ACHN (cell line): ENCODE measurements around the gene ATP5F1D.

Experiments used
- DNase-seq: peaks from one replicate; pipeline ENCODE4 v3.0.0-alpha.2; 2015
- in situ Hi-C: cut with HindIII; loops from 2 replicates; pipeline ENCODE4 v1.10.0; 2017; ENCODE audit warnings: low sequenced_read_pairs, low pct_ligation_motif_present, low pct_unique_long_range_greater_than_20kb

Gene ATP5F1D

GRCh38 chr19:1264801-1265614 is 23.5 kb downstream of the ATP5F1D start:
- DNase-seq: peak; percentile 93
- in situ Hi-C loops: no loop called here

- in situ Hi-C loops: no loop called here
- peak; percentile 62 for DNase-seq
These were observed 24.1 kb downstream of the ATP5F1D start for GRCh38 chr19:1265615-1266128.

GRCh38 chr19:1266129-1266915 is 24.8 kb downstream of the ATP5F1D start:
- peak; percentile 84 for DNase-seq
- in situ Hi-C loops: no loop called here

GRCh38 chr19:1266916-1267476 is 25.4 kb downstream of the ATP5F1D start:
- in situ Hi-C loops: no loop called here
- DNase-seq: peak; percentile 52

- DNase-seq: no peak
- in situ Hi-C loops: no loop called here
These were observed 26.1 kb downstream of the ATP5F1D start for GRCh38 chr19:1267477-1268225.

GRCh38 chr19:1268226-1269064 is 26.9 kb downstream of the ATP5F1D start:
- in situ Hi-C loops: no loop called here
- DNase-seq: no peak

- in situ Hi-C loops: no loop called here
- peak; percentile 96 for DNase-seq
These were observed 27.5 kb downstream of the ATP5F1D start, which contains the start of gene CIRBP for GRCh38 chr19:1269065-1269477. TSS of gene CIRBP (plus strand) at chr19:1269332. CDS start at chr19:1270934, 1,602 bp downstream.

GRCh38 chr19:1269478-1270212 is 28.1 kb downstream of the ATP5F1D start:
- in situ Hi-C loops: no loop called here
- peak; percentile 81 for DNase-seq

GRCh38 chr19:1270213-1270853 is 28.8 kb downstream of the ATP5F1D start:
- DNase-seq: no peak
- in situ Hi-C loops: no loop called here

GRCh38 chr19:1270854-1271527 is 29.4 kb downstream of the ATP5F1D start:
- in situ Hi-C loops: no loop called here
- DNase-seq: no peak

GRCh38 chr19:1271528-1272422 is 30.2 kb downstream of the ATP5F1D start:
- in situ Hi-C loops: no loop called here
- no peak for DNase-seq

- DNase-seq: no peak
- in situ Hi-C loops: no loop called here
These were observed 31.1 kb downstream of the ATP5F1D start for GRCh38 chr19:1272423-1273262.

- in situ Hi-C loops: no loop called here
- no peak for DNase-seq
These were observed 31.9 kb downstream of the ATP5F1D start for GRCh38 chr19:1273263-1274041.
